ENCODE measurements around the gene MUC5AC.
"Not testable (repeated sequence)": the region's sequence is repeated elsewhere in the genome, so short reads cannot be mapped to it uniquely, and the experiment has no call there.

MUC5AC gene

GRCh38 chr11:1157645-1158591 lies at the start of gene MUC5AC:
Gene MUC5AC, plus strand, starts transcription at chr11:1157953. Its CDS starts 47 bp downstream, at chr11:1158000.
- DNase-seq, result peak; percentile 34

GRCh38 chr11:1108246-1108900 lies 49.4 kb upstream of the MUC5AC start:
- no peak for DNase-seq

GRCh38 chr11:1109101-1109917 lies 48.4 kb upstream of the MUC5AC start:
- no peak for DNase-seq

- no peak for DNase-seq
Observed at GRCh38 chr11:1109918-1110705, 47.6 kb upstream of the MUC5AC start.

- no peak for DNase-seq
Observed at GRCh38 chr11:1111545-1112212, 46.1 kb upstream of the MUC5AC start.

GRCh38 chr11:1112351-1113191 lies 45.2 kb upstream of the MUC5AC start:
- no peak for DNase-seq

- peak; percentile 38 for DNase-seq
Observed at GRCh38 chr11:1113405-1114201, 44.1 kb upstream of the MUC5AC start.

GRCh38 chr11:1115292-1115691 lies 42.5 kb upstream of the MUC5AC start:
- not testable (repeated sequence) for DNase-seq

GRCh38 chr11:1116104-1116503 lies 41.6 kb upstream of the MUC5AC start:
- no peak for DNase-seq

GRCh38 chr11:1116666-1117390 lies 40.9 kb upstream of the MUC5AC start:
- no peak for DNase-seq

GRCh38 chr11:1117992-1118391 lies 39.8 kb upstream of the MUC5AC start:
- DNase-seq, result no peak

- DNase-seq, result no peak
Observed at GRCh38 chr11:1118755-1119603, 38.8 kb upstream of the MUC5AC start.

- no peak for DNase-seq
Observed at GRCh38 chr11:1119604-1120146, 38.1 kb upstream of the MUC5AC start.

GRCh38 chr11:1120532-1121330 lies 37.0 kb upstream of the MUC5AC start:
- DNase-seq, result no peak

GRCh38 chr11:1121331-1121812 lies 36.4 kb upstream of the MUC5AC start:
- DNase-seq, result no peak

GRCh38 chr11:1121813-1122663 lies 35.7 kb upstream of the MUC5AC start:
- DNase-seq, result no peak
